HG03457 (cell line): Measurements from ENCODE around the gene TACC2.
"Not testable (repeated sequence)": the region's sequence is repeated elsewhere in the genome, so short reads cannot be mapped to it uniquely, and the experiment has no call there.

Source experiments
- ATAC-seq: cut with Tn5 transposase; IDR thresholded peaks from one replicate; pipeline ENCODE4 v1.9.1; 2021; ENCODE audit warnings: moderate number of reproducible peaks; ENCODE audit not compliant: unreplicated experiment

The TACC2 gene

GRCh38 chr10:122185643-122186042 lies 196.7 kb downstream of the TACC2 start:
- ATAC-seq = no peak

GRCh38 chr10:122186816-122187810 lies 198.2 kb downstream of the TACC2 start:
- no peak for ATAC-seq

- no peak for ATAC-seq
These were observed 199.7 kb downstream of the TACC2 start for GRCh38 chr10:122188706-122189105.

- ATAC-seq = no peak
These were observed 200.2 kb downstream of the TACC2 start for GRCh38 chr10:122189185-122189584.

GRCh38 chr10:122190176-122190943 lies 201.4 kb downstream of the TACC2 start:
- ATAC-seq = no peak

- ATAC-seq = no peak
These were observed 203.1 kb downstream of the TACC2 start for GRCh38 chr10:122191936-122192541.

- ATAC-seq = no peak
These were observed 205.3 kb downstream of the TACC2 start for GRCh38 chr10:122194251-122194650.

- ATAC-seq = no peak
These were observed 207.3 kb downstream of the TACC2 start for GRCh38 chr10:122196218-122196617.

GRCh38 chr10:122197611-122198222 lies 208.8 kb downstream of the TACC2 start:
- ATAC-seq = no peak

GRCh38 chr10:122198631-122199030 lies 209.7 kb downstream of the TACC2 start:
- no peak for ATAC-seq

- ATAC-seq = no peak
These were observed 210.1 kb downstream of the TACC2 start for GRCh38 chr10:122199070-122199469.

- no peak for ATAC-seq
These were observed 210.7 kb downstream of the TACC2 start for GRCh38 chr10:122199689-122200088.

- no peak for ATAC-seq
These were observed 212.4 kb downstream of the TACC2 start for GRCh38 chr10:122201401-122201800.

- not testable (repeated sequence) for ATAC-seq
These were observed 214.2 kb downstream of the TACC2 start for GRCh38 chr10:122203180-122203579.

- no peak for ATAC-seq
These were observed 215.9 kb downstream of the TACC2 start for GRCh38 chr10:122204691-122205489.

- ATAC-seq = no peak
These were observed 217.6 kb downstream of the TACC2 start for GRCh38 chr10:122206471-122207065.

GRCh38 chr10:122207163-122207562 lies 218.2 kb downstream of the TACC2 start:
- no peak for ATAC-seq

- no peak for ATAC-seq
These were observed 218.6 kb downstream of the TACC2 start for GRCh38 chr10:122207596-122207995.

- no peak for ATAC-seq
These were observed 219.8 kb downstream of the TACC2 start for GRCh38 chr10:122208571-122209430.
